KMS-11 (cell line): ENCODE data around the gene FRMD4A.

Source experiments
- H2AFZ ChIP-seq: fragments of 200-600 bp; sonication (generic); 2 replicates; pipeline ENCODE4 v1.6.1; 2016; ENCODE audit warnings: antibody characterized with exemption, mixed run types, low read depth
- H3K27ac ChIP-seq: fragments of 200-600 bp; sonication (generic); 2 replicates; pipeline ENCODE4 v1.6.1; 2016; ENCODE audit warnings: mild to moderate bottlenecking, mixed run types
- H3K27me3 ChIP-seq: fragments of 200-600 bp; sonication (generic); 2 replicates; pipeline ENCODE4 v1.6.1; 2017; ENCODE audit warnings: mild to moderate bottlenecking, low read depth, mixed run types, moderate library complexity; ENCODE audit not compliant: insufficient read depth
- H3K36me3 ChIP-seq: fragments of 200-600 bp; sonication (generic); 2 replicates; pipeline ENCODE4 v1.6.1; 2017; ENCODE audit warnings: mild to moderate bottlenecking, mixed run types; ENCODE audit not compliant: insufficient read depth
- H3K4me1 ChIP-seq: fragments of 200-600 bp; sonication (generic); 2 replicates; pipeline ENCODE4 v1.6.1; 2016; ENCODE audit warnings: mild to moderate bottlenecking, low read depth, mixed run types; ENCODE audit not compliant: poor library complexity, severe bottlenecking
- H3K4me2 ChIP-seq: fragments of 200-600 bp; sonication (generic); 2 replicates; pipeline ENCODE4 v1.7.0; 2016; ENCODE audit warnings: mild to moderate bottlenecking, mixed run types
- H3K4me3 ChIP-seq: fragments of 200-600 bp; sonication (generic); IDR thresholded peaks from 2 replicates; pipeline ENCODE4 v1.6.1; 2017; ENCODE audit warnings: low read depth, low read length, mixed read lengths; ENCODE audit not compliant: insufficient read depth
- H3K79me2 ChIP-seq: fragments of 200-600 bp; sonication (generic); 2 replicates; pipeline ENCODE4 v1.6.1; 2016; ENCODE audit warnings: low read depth, mixed run types; ENCODE audit not compliant: insufficient read depth
- H3K9ac ChIP-seq: fragments of 200-600 bp; sonication (generic); 2 replicates; pipeline ENCODE4 v1.6.1; 2016; ENCODE audit warnings: mild to moderate bottlenecking, mixed run types
- H4K20me1 ChIP-seq: fragments of 200-600 bp; sonication (generic); 2 replicates; pipeline ENCODE4 v1.6.1; 2016; ENCODE audit warnings: mild to moderate bottlenecking, mixed run types; ENCODE audit not compliant: insufficient read depth
- TF ChIP-seq, protein P1 (sequence below): fragments of 200-600 bp; sonication (generic); conservative IDR thresholded peaks from 2 replicates; pipeline ENCODE4 v1.6.1; 2017; ENCODE audit warnings: low read depth, mild to moderate bottlenecking, antibody characterized with exemption, low read length, moderate library complexity, mixed read lengths

Gene FRMD4A

DNA sequence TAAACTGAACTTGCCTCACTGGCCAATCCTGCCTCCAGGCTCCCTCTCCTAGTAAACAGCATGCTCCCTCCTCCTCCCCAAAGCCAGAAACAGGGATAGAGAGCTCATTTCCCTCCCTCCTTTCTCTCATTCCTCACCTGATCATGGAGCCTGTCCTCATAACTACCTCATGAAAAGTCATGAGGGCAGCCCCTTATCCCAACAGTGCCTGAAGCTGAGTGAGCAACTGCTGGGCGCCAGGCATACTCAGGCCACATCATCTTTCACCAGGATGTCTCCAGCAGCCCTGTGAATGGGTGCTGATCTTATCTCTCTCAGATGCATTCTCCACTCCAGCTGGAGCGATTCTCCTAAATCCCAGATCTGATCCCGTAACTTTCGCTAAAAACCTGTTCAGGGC lies 436.8 kb downstream of the FRMD4A start:
- Histone ChIP-seq H3K4me1 (no peaks in the 10 kb centered on the region), H3K27me3 (no peaks in the 10 kb centered on the region), H3K79me2 (no peaks in the 10 kb centered on the region), H2AFZ (no peak overlapping the region), H3K4me3 (no peak overlapping the region), H3K27ac (no peak overlapping the region), H3K36me3 (no peaks in the 10 kb centered on the region), H4K20me1 (no peaks in the 10 kb centered on the region), H3K4me2 (no peak overlapping the region), H3K9ac (no peak overlapping the region)
- TF ChIP-seq, protein P1, sequence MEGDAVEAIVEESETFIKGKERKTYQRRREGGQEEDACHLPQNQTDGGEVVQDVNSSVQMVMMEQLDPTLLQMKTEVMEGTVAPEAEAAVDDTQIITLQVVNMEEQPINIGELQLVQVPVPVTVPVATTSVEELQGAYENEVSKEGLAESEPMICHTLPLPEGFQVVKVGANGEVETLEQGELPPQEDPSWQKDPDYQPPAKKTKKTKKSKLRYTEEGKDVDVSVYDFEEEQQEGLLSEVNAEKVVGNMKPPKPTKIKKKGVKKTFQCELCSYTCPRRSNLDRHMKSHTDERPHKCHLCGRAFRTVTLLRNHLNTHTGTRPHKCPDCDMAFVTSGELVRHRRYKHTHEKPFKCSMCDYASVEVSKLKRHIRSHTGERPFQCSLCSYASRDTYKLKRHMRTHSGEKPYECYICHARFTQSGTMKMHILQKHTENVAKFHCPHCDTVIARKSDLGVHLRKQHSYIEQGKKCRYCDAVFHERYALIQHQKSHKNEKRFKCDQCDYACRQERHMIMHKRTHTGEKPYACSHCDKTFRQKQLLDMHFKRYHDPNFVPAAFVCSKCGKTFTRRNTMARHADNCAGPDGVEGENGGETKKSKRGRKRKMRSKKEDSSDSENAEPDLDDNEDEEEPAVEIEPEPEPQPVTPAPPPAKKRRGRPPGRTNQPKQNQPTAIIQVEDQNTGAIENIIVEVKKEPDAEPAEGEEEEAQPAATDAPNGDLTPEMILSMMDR: no peak

DNA sequence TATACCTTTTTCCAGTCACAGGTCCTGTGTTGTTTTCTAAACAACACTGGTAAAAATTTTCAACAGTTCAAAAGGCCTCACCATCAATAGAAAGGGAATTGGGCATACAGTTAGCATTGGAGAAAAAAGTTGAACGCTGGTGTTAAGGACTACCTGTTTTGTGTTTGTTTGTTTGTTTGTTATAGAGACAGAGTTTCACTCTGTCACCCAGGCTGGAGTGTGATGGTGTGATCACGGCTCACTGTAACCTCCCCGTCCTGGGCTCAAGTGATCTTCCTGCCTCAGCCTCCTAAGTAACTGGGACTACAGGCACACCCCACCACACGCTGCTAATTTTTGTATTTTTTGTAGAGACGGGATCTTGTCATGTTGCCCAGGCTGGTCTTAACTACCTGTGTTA lies 437.9 kb downstream of the FRMD4A start:
- H3K4me3 ChIP-seq: no peak overlapping the region
- no peaks in the 10 kb centered on the region for H3K27me3 ChIP-seq
- H3K79me2 ChIP-seq: no peaks in the 10 kb centered on the region
- no peaks in the 10 kb centered on the region for H3K4me1 ChIP-seq
- no peak overlapping the region for H3K9ac ChIP-seq
- no peaks in the 10 kb centered on the region for H4K20me1 ChIP-seq
- H2AFZ ChIP-seq: no peak overlapping the region
- H3K4me2 ChIP-seq: no peak overlapping the region
- TF ChIP-seq, protein P1: no peak
- no peak overlapping the region for H3K27ac ChIP-seq
- H3K36me3 ChIP-seq: no peaks in the 10 kb centered on the region

DNA sequence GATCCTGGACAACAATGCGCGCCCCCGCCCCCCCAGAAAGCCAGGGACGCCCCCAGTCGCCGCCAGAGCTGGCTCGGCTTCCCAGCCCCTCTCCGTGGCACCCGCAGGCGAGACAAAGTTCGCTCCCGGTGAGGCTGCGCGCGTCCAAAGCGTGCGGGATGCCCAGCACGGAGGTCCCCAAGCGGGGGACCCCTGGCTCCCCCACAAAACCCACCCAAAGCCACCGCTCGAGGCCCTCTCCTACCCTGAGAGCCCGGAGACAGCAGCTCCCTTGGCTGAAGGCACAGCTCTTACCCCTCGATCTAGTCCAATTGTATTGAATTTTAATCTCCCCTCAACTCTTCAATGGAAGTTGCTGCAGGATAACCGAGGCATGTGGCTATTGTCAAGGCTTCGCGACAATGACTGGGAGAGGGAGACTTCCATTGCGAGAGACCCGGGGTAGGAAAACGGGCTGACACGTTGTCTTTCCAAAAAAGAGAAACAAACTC lies 438.7 kb downstream of the FRMD4A start:
- TF ChIP-seq, protein P1: no peak
- no peak overlapping the region for H3K4me3 ChIP-seq
- no peak overlapping the region for H3K27ac ChIP-seq
- no peaks in the 10 kb centered on the region for H3K27me3 ChIP-seq
- H3K36me3 ChIP-seq: no peaks in the 10 kb centered on the region
- H3K9ac ChIP-seq: no peak overlapping the region
- no peaks in the 10 kb centered on the region for H4K20me1 ChIP-seq
- H2AFZ ChIP-seq: no peak overlapping the region
- H3K4me2 ChIP-seq: no peak overlapping the region
- no peaks in the 10 kb centered on the region for H3K79me2 ChIP-seq
- no peaks in the 10 kb centered on the region for H3K4me1 ChIP-seq

DNA sequence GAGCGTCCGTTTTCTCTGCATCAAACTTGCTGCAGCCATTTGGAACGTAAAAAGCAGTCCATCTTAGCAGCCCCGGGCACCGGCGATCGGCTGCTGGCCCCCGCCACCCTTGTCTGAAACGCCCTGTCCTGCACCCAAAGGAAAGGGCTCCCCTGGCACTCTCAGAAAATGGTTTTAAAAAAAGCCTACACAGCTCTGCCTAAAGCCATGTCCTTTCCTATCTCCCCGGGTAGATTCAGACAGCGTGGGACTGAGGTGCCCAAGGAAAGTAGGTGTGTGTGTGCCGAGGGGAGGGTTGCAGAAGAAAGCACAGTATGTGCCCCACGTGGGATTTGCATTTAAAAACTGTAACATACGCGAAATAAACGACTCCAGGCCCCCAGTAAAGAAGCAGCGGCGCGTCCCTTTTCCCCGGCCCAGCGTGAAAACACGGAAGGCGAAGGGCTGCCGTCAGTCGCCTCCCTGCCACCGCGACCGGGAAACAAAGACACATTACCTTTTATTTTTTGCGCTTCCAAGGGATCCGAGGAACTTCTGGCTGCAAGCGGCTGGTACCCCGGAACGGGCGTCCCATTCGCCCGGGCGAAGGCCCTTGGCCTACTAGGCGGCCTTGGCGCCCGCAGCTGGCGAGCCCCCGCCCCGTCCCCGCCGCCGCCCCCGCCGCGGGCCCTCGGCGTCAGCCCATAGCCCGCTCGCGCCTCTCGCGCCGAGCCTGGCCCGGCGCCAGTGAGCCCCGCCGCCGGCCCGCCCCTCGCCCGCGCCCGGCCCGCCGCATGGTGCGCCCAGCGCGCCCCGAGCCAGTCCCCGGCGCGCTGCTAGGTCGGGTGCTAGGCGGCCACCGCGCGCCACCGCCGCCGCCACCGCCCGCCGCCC lies 439.4 kb downstream of the FRMD4A start:
- Histone ChIP-seq H4K20me1 (no peaks in the 10 kb centered on the region), H3K27me3 (no peaks in the 10 kb centered on the region), H3K4me3 (no peak overlapping the region), H3K36me3 (no peaks in the 10 kb centered on the region), H3K9ac (no peak overlapping the region), H3K79me2 (no peaks in the 10 kb centered on the region), H3K27ac (no peak overlapping the region), H3K4me1 (no peaks in the 10 kb centered on the region), H3K4me2 (no peak overlapping the region), H2AFZ (no peak overlapping the region)
- TF ChIP-seq, protein P1: no peak
